GM20000 (cell line): ENCODE results near the gene ZNF525.
"Not testable (repeated sequence)": the region's sequence is repeated elsewhere in the genome, so short reads cannot be mapped to it uniquely, and the experiment has no call there.

Experiments used
- DNase-seq: peaks from one replicate; pipeline ENCODE4 v3.0.0; 2012; ENCODE audit warnings: low spot score
- CTCF ChIP-seq: IDR thresholded peaks from 2 replicates; pipeline ENCODE4 v1.5.1; 2012; ENCODE audit warnings: mild to moderate bottlenecking, control low read depth; ENCODE audit errors: extremely low read depth, missing control alignments

Gene ZNF525

GRCh38 chr19:53365134-53365898 is at the start of gene ZNF525:
Gene ZNF525, plus strand, starts transcription at chr19:53365705. Its CDS starts 6,577 bp downstream, at chr19:53372282.
- peak; percentile 96 for DNase-seq
- no peak for TF ChIP-seq CTCF

GRCh38 chr19:53328967-53329366 is 36.5 kb upstream of the ZNF525 start:
- TF ChIP-seq CTCF, result no peak
- no peak for DNase-seq

DNA sequence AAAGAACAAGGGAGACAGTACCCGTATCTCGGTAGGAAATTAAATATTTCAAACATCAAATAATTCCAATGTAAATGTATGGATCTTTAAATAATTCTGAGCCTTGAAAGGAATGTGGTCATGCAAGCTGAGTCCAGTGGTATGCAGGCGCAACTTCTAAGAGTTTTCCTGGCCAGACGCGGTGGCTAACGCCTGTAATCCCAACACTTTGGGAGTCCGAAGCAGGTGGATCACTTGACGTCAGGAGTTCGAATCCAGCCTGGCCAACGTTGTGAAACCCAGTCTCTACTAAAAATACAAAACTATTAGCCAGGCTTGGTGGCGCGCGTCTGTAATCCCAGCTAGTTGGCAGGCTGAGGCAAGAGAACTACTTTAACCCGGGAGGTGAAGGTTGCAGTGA is 33.0 kb upstream of the ZNF525 start:
- no peak for DNase-seq

DNA sequence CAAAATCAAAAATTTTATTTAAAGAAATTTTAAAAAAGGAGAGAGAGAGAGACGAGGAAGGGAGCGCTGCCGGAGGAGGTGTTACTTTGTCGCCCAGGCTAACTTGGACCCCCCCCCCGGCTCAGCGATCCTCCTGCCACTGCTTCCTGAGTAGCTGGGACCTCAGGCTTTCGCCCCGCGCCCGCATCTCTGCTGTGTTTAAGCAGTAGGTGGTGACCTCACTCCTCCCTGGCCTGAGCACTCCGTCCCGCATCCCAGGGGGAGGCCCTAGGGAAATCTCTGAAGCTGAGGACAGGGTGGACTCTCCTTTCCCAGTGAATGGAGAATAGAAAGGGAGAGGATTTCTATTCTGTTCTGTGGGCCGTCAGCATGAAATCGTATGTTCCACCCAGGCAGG is 32.4 kb upstream of the ZNF525 start:
- TF ChIP-seq CTCF, result no peak
- no peak for DNase-seq

More for the DNA sequence above, 33.0 kb upstream of the ZNF525 start:
- no peak for TF ChIP-seq CTCF

- TF ChIP-seq CTCF, result no peak
- peak; percentile 87 for DNase-seq
These were observed 31.7 kb upstream of the ZNF525 start, which contains the start of gene ZNF845 for GRCh38 chr19:53333463-53334449. Gene ZNF845, plus strand, starts transcription at chr19:53333749. Its CDS starts 7,559 bp downstream, at chr19:53341308.

DNA sequence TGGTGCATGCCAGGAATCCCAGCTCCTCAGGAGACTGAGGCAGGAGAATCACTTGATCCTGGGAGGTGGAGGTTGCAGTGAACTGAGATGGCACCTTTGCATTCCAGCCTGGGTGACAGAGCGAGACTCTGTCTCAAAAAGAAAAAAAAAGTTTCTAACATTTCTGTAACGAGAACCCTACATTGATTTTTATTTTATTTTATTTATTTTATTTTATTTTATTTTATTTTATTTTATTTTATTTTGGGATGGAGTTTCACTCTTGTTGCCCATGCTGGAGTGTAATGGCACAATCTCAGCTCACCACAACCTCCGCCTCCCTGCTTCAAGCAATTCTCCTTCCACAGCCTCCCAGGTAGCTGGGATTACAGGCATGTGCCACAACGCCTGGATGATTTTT is 21.1 kb upstream of the ZNF525 start:
- DNase-seq, result not testable (repeated sequence)

DNA sequence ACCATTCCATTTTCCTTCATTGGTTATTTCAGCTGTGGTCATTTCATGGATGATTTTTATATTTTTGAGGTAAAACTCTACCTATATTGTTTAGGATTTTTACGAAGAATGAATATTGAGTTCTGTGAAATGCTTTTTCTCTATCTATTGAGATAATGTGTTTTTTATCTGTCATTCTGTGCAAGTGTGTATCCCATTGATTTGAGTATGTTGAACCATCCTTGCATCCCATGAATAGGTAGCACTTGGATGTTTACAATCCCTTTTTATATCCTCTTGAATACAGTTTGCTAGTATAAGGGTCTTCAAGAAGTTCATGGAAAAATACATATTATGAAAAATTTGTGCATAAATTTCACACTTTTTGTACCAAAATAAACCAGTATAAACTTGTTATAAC is 9.8 kb upstream of the ZNF525 start:
- no peak for TF ChIP-seq CTCF
- DNase-seq, result no peak
